H1 (cell line): Measurements from ENCODE around the gene ZNF641. TPM values are rescaled to one million over a fixed set of nuclear protein-coding genes. Genes with fewer than 3 reads are reported as not detected.

Experiments
- CHD7 ChIP-seq: fragments of 300-600 bp; sonication (generic); IDR thresholded peaks from 2 replicates; pipeline ENCODE4 v1.7.1; 2012; ENCODE audit warnings: low read length, moderate library complexity, mild to moderate bottlenecking, inconsistent platforms; ENCODE audit not compliant: insufficient replicate concordance
- SIRT6 ChIP-seq: IDR thresholded peaks from one replicate; pipeline ENCODE4 v1.7.1; 2012; ENCODE audit warnings: low read length, inconsistent platforms
- TAF1 ChIP-seq: IDR thresholded peaks from 2 replicates; pipeline ENCODE4 v1.6.1; 2011; ENCODE audit warnings: mild to moderate bottlenecking, low read depth, low read length
- polyA plus RNA-seq, 7 experiments: library from polyadenylated mRNA; depleted of rRNA in 3 of 7; stranded (reverse) in 5 of 7; unstranded in 2 of 7; fragments of >200 nt in 5 of 7; fragments of 200-250 nt in 2 of 7; gene quantifications; 1 replicate in 5 of 7; 2 replicates in 1 of 7; 4 replicates in 1 of 7; pipeline versions ENCODE4 v1.2.1 to v1.2.3, GENCODE V29; 2011 to 2013; ENCODE audit warnings: missing spikeins in 2 of 7, mixed read lengths in 2 of 7
- total RNA-seq: library from RNA; stranded (reverse); fragmentation: NEBNext Ultra II Directional; extraction: Animal tissue kit (Norgen Biotek cat#: 25700); gene quantifications from 2 replicates; pipeline ENCODE4 v1.2.1, GENCODE V29; 2021

ZNF641 gene
- total and polyA plus RNA-seq, 2 of the 8 experiments (the other 6 are each of a cell fraction or from before 2014, with no cell fraction given), result 2.4 to 6.2 TPM

GRCh38 chr12:48339442-48340117 lies 11.1 kb downstream of the ZNF641 start (continued):
- TF ChIP-seq TAF1 (no peak), CHD7 (no peak), SIRT6 (no peak)
